ENCODE results near the gene CYB5D1. TPM values are rescaled to one million over a fixed set of nuclear protein-coding genes. Genes with fewer than 3 reads are reported as not detected.

The CYB5D1 gene
- total RNA-seq, 2 experiments from 2014 or later = 13.5 to 16.2 TPM

- no peak for TF ChIP-seq CTCF (IDR thresholded peaks at IDR 0.05)
- ChIA-PET POLR2A (interaction anchor here (0.5 to 7.2 kb wide), 8 partner anchors 15 to 533 kb away, joined by 3 to 74 read pairs (median 4); no protein-coding TSS in a partner anchor), CTCF (interaction anchor here (0.8 to 6.2 kb wide), 11 partner anchors 9 to 240 kb away, joined by 3 to 50 read pairs (median 7); partner anchors contain the start of gene NAA38)
- H3K27ac Mint-ChIP-seq = peak overlapping the region; percentile 62
- peak overlapping the region; percentile 83 for H3K4me3 Mint-ChIP-seq
- no peak for ATAC-seq
- H3K36me3 Mint-ChIP-seq (ENCODE audit: low read depth) = no peaks in the 10 kb centered on the region
- intact Hi-C loops (cut with micrococcal nuclease) = no loop called here
- H3K27me3 Mint-ChIP-seq = no peaks in the 10 kb centered on the region
- no peak for DNase-seq
- peaks cover 22% of the 10 kb centered on the region for H3K4me1 Mint-ChIP-seq (ENCODE audit: low read depth)
- no peaks in the 10 kb centered on the region for H3K9me3 Mint-ChIP-seq
These were observed 24.6 kb upstream of the CYB5D1 start for GRCh38 chr17:7833011-7833794.

GRCh38 chr17:7833795-7834541 is 23.8 kb upstream of the CYB5D1 start, which contains the start of gene KDM6B:
Gene KDM6B (plus strand): TSS chr17:7834217. CDS start chr17:7845555, 11,338 bp downstream.
- Mint-ChIP-seq H3K36me3 (ENCODE audit: low read depth) (no peaks in the 10 kb centered on the region), H3K4me3 (peak within 1 kb of the TSS; percentile 83), H3K27ac (peak within 1 kb of the TSS; percentile 91), H3K27me3 (no peaks in the 10 kb centered on the region), H3K4me1 (ENCODE audit: low read depth) (peaks cover 29% of the 10 kb centered on the region), H3K9me3 (no peaks in the 10 kb centered on the region)
- ATAC-seq (peak; percentile 67), DNase-seq (peak; percentile 94)
- POLR2A ChIA-PET = interaction anchor here (0.6 to 7.2 kb wide), 13 partner anchors 9 to 397 kb away, joined by 3 to 74 read pairs (median 4); partner anchors contain the start of genes CYB5D1, NAA38, RNF227 and TP53
- CTCF ChIA-PET = interaction anchor here (1.2 to 6.2 kb wide), 15 partner anchors 9 to 163 kb away, joined by 3 to 50 read pairs (median 6); partner anchors contain the start of gene NAA38
- intact Hi-C loops (cut with micrococcal nuclease) = no loop called here
- TF ChIP-seq CTCF (IDR thresholded peaks at IDR 0.05) = no peak

GRCh38 chr17:7834542-7834956 is 23.3 kb upstream of the CYB5D1 start:
- DNase-seq = peak; percentile 68
- TF ChIP-seq CTCF (IDR thresholded peaks at IDR 0.05) = no peak
- ChIA-PET POLR2A (interaction anchor here (1.1 to 7.2 kb wide), 9 partner anchors 9 to 260 kb away, joined by 3 to 74 read pairs (median 5); partner anchors contain the start of genes CYB5D1, NAA38, RNF227 and TP53), CTCF (interaction anchor here (0.8 to 6.2 kb wide), 18 partner anchors 8 to 156 kb away, joined by 3 to 50 read pairs (median 4); partner anchors contain the start of genes CNTROB and TRAPPC1)
- Mint-ChIP-seq H3K4me3 (peak overlapping the region; percentile 83), H3K9me3 (no peaks in the 10 kb centered on the region), H3K4me1 (ENCODE audit: low read depth) (peaks cover 35% of the 10 kb centered on the region), H3K27me3 (no peaks in the 10 kb centered on the region), H3K36me3 (ENCODE audit: low read depth) (no peaks in the 10 kb centered on the region), H3K27ac (peak overlapping the region; percentile 91)
- peak; percentile 2 for ATAC-seq
- intact Hi-C loops (cut with micrococcal nuclease) = no loop called here

- Mint-ChIP-seq H3K27ac (peak overlapping the region; percentile 91), H3K4me3 (peak overlapping the region; percentile 83), H3K36me3 (ENCODE audit: low read depth) (peaks cover 5% of the 10 kb centered on the region), H3K9me3 (no peaks in the 10 kb centered on the region), H3K4me1 (ENCODE audit: low read depth) (peaks cover 41% of the 10 kb centered on the region), H3K27me3 (no peaks in the 10 kb centered on the region)
- TF ChIP-seq CTCF (IDR thresholded peaks at IDR 0.05) = peak; percentile 84
- DNase-seq = peak; percentile 94
- intact Hi-C loops (cut with micrococcal nuclease) = no loop called here
- ChIA-PET CTCF (interaction anchor here (0.5 to 6.2 kb wide), 22 partner anchors 8 to 226 kb away, joined by 3 to 50 read pairs (median 4); partner anchors contain the start of genes CNTROB, NAA38, TP53 and TRAPPC1), POLR2A (interaction anchor here (0.6 to 7.2 kb wide), 12 partner anchors 8 to 591 kb away, joined by 3 to 74 read pairs (median 4); partner anchors contain the start of genes CYB5D1, NAA38, RNF227 and TP53)
- peak; percentile 50 for ATAC-seq
These were observed 22.6 kb upstream of the CYB5D1 start for GRCh38 chr17:7834957-7835813.
